PC-3 (cell line): ENCODE results near the gene ANKRD34B. TPM values are rescaled to one million over a fixed set of nuclear protein-coding genes. Genes with fewer than 3 reads are reported as not detected.

ENCODE experiments used
- ATAC-seq: fragments of 200-7000 bp; cut with Tn5 transposase; 2 replicates; pipeline ENCODE4 v1.9.1; 2020; ENCODE audit warnings: mild to moderate bottlenecking, moderate library complexity
- BruUV-seq: library from RNA; stranded (reverse); fragments of 400-500 nt; replicated peaks from 2 replicates; lab custom pipeline; 2021; lab: Mats Ljungman, UMichigan
- CTCF ChIA-PET: fragments of 300-600 bp; sonication (Branson Sonifier 250); formaldehyde crosslinking; loops from one replicate; lab custom pipeline; 2022; ENCODE audit warnings: antibody characterized with exemption; lab: Charles Lee
- POLR2A ChIA-PET: fragments of 300-600 bp; sonication (Branson Sonifier 250); formaldehyde crosslinking; loops from one replicate; lab custom pipeline; 2022; ENCODE audit warnings: antibody characterized with exemption; ENCODE audit not compliant: unreplicated experiment; lab: Charles Lee
- DNase-seq: peaks from one replicate; pipeline ENCODE4 v3.0.0-alpha.2; 2015
- H2AFZ ChIP-seq: fragments of 300-600 bp; sonication (generic); 2 replicates; pipeline ENCODE4 v1.6.0; 2016; ENCODE audit warnings: antibody characterized with exemption, low read length
- H3F3A ChIP-seq: fragments of 300-600 bp; sonication (generic); one replicate; pipeline ENCODE4 v1.6.0; 2017; ENCODE audit warnings: antibody characterized with exemption, low read length, control low read depth, mild to moderate bottlenecking; ENCODE audit not compliant: unreplicated experiment
- H3K27ac ChIP-seq: fragments of 300-600 bp; sonication (generic); 2 replicates; pipeline ENCODE4 v1.5.1; 2016; ENCODE audit warnings: mild to moderate bottlenecking, low read length
- H3K27me3 ChIP-seq: fragments of 300-600 bp; sonication (generic); 2 replicates; pipeline ENCODE4 v1.6.1; 2016; ENCODE audit warnings: low read length, mixed read lengths
- H3K36me3 ChIP-seq: fragments of 300-600 bp; sonication (generic); 2 replicates; pipeline ENCODE4 v1.6.1; 2016; ENCODE audit warnings: low read depth, mixed run types, low read length, mixed read lengths
- H3K4me1 ChIP-seq: fragments of 300-600 bp; sonication (generic); 2 replicates; pipeline ENCODE4 v1.5.1; 2016; ENCODE audit warnings: low read length; ENCODE audit not compliant: insufficient read depth
- H3K4me2 ChIP-seq: fragments of 300-600 bp; sonication (generic); 2 replicates; pipeline ENCODE4 v1.6.0; 2016; ENCODE audit warnings: low read length
- H3K4me3 ChIP-seq: fragments of 300-600 bp; sonication (generic); 2 replicates; pipeline ENCODE4 v1.5.1; 2016; ENCODE audit warnings: mild to moderate bottlenecking, low read length, mixed read lengths
- H3K79me2 ChIP-seq: fragments of 300-600 bp; sonication (generic); 2 replicates; pipeline ENCODE4 v1.6.1; 2017; ENCODE audit warnings: low read length, mixed read lengths
- H3K9ac ChIP-seq: fragments of 300-600 bp; sonication (generic); 2 replicates; pipeline ENCODE4 v1.6.0; 2016; ENCODE audit warnings: mild to moderate bottlenecking, low read length
- H3K9me2 ChIP-seq: fragments of 300-600 bp; sonication (generic); replicated peaks from 2 replicates; pipeline ENCODE4 v1.6.1; 2016; ENCODE audit warnings: mixed run types, low read length, mixed read lengths
- H3K9me3 ChIP-seq: fragments of 300-600 bp; sonication (generic); 2 replicates; pipeline ENCODE4 v1.6.1; 2016; ENCODE audit warnings: low read length, mixed read lengths
- H4K20me1 ChIP-seq: fragments of 300-600 bp; sonication (generic); 2 replicates; pipeline ENCODE4 v1.6.1; 2016; ENCODE audit warnings: low read length, mixed read lengths
- CTCF ChIP-seq: fragments of 300-600 bp; sonication (generic); conservative IDR thresholded peaks from 2 replicates; pipeline ENCODE4 v1.5.1; 2017; ENCODE audit warnings: antibody characterized with exemption, low read depth, mild to moderate bottlenecking, low read length
- EZH2 ChIP-seq: fragments of 300-600 bp; sonication (generic); IDR thresholded peaks from one replicate; pipeline ENCODE4 v1.6.1; 2017; ENCODE audit warnings: antibody characterized with exemption, mild to moderate bottlenecking, low read length; ENCODE audit not compliant: unreplicated experiment
- EZH2phosphoT487 ChIP-seq: fragments of 300-600 bp; sonication (generic); IDR thresholded peaks from 2 replicates; pipeline ENCODE4 v1.6.1; 2018; ENCODE audit warnings: mild to moderate bottlenecking, antibody characterized with exemption, low read length, borderline replicate concordance
- intact Hi-C: fragments of 100-400 bp; cut with micrococcal nuclease; formaldehyde crosslinking; loops from 2 replicates; pipeline ENCODE4 v1.9.0; 2023
- total RNA-seq: library from RNA; depleted of rRNA; stranded (reverse); fragments of >200 nt; gene quantifications from 2 replicates; pipeline ENCODE4 v1.2.3, GENCODE V29; 2014

ANKRD34B gene
- total RNA-seq, 1 experiment from 2014 or later = not detected

- Histone ChIP-seq H3K9ac (no peak overlapping the region), H3K9me2 (no peaks in the 10 kb centered on the region), H4K20me1 (no peaks in the 10 kb centered on the region), H3K27me3 (no peaks in the 10 kb centered on the region), H3K4me1 (no peaks in the 10 kb centered on the region), H3K4me2 (no peak overlapping the region), H3K4me3 (no peak overlapping the region), H3F3A (no peaks in the 10 kb centered on the region), H3K79me2 (no peaks in the 10 kb centered on the region), H2AFZ (no peak overlapping the region), H3K36me3 (no peaks in the 10 kb centered on the region), H3K9me3 (no peaks in the 10 kb centered on the region), H3K27ac (no peak overlapping the region)
- ATAC-seq (no peak), DNase-seq (no peak)
- intact Hi-C loops = no loop called here
- TF ChIP-seq CTCF = no peak
- no peak for TF ChIP-seq EZH2
- TF ChIP-seq EZH2phosphoT487 = no peak
- no TSS peak for BruUV-seq
- POLR2A ChIA-PET = no interaction called here
- CTCF ChIA-PET = no interaction called here
These were observed 45.3 kb upstream of the ANKRD34B start for GRCh38 chr5:80615266-80615914.

GRCh38 chr5:80609692-80610091, 39.6 kb upstream of the ANKRD34B start:
- no peaks in the 10 kb centered on the region for H3K9me3 ChIP-seq
- no peaks in the 10 kb centered on the region for H3K27me3 ChIP-seq
- no peak for TF ChIP-seq EZH2phosphoT487
- no peak for TF ChIP-seq EZH2
- TF ChIP-seq CTCF = no peak
- no peaks in the 10 kb centered on the region for H3K36me3 ChIP-seq
- BruUV-seq = no TSS peak
- ATAC-seq = no peak
- POLR2A ChIA-PET = no interaction called here
- no peaks in the 10 kb centered on the region for H3K79me2 ChIP-seq
- CTCF ChIA-PET = no interaction called here
- no peak overlapping the region for H2AFZ ChIP-seq
- no peak overlapping the region for H3K4me2 ChIP-seq
- H3K9me2 ChIP-seq = no peaks in the 10 kb centered on the region
- no peaks in the 10 kb centered on the region for H4K20me1 ChIP-seq
- no peaks in the 10 kb centered on the region for H3K4me1 ChIP-seq
- H3K9ac ChIP-seq = no peak overlapping the region
- H3K4me3 ChIP-seq = no peak overlapping the region
- DNase-seq = no peak
- intact Hi-C loops = no loop called here
- no peaks in the 10 kb centered on the region for H3F3A ChIP-seq
- H3K27ac ChIP-seq = no peak overlapping the region

- CTCF ChIA-PET = no interaction called here
- H3K36me3 ChIP-seq = no peaks in the 10 kb centered on the region
- H2AFZ ChIP-seq = no peak overlapping the region
- no peaks in the 10 kb centered on the region for H3K4me1 ChIP-seq
- no peak overlapping the region for H3K27ac ChIP-seq
- H3K4me3 ChIP-seq = no peak overlapping the region
- intact Hi-C loops = no loop called here
- H3K27me3 ChIP-seq = no peaks in the 10 kb centered on the region
- H3K9ac ChIP-seq = no peak overlapping the region
- TF ChIP-seq EZH2phosphoT487 (no peak), CTCF (no peak), EZH2 (no peak)
- no peaks in the 10 kb centered on the region for H3K79me2 ChIP-seq
- BruUV-seq = no TSS peak
- H4K20me1 ChIP-seq = no peaks in the 10 kb centered on the region
- ATAC-seq (no peak), DNase-seq (no peak)
- POLR2A ChIA-PET = no interaction called here
- no peaks in the 10 kb centered on the region for H3F3A ChIP-seq
- no peaks in the 10 kb centered on the region for H3K9me3 ChIP-seq
- H3K9me2 ChIP-seq = no peaks in the 10 kb centered on the region
- no peak overlapping the region for H3K4me2 ChIP-seq
These were observed 38.7 kb upstream of the ANKRD34B start for GRCh38 chr5:80608731-80609130.
